Natural killer cell (primary cell): ENCODE measurements around the gene MBD3L2B. TPM values are rescaled to one million over a fixed set of nuclear protein-coding genes. Genes with fewer than 3 reads are reported as not detected.

Source experiments
- ATAC-seq, 3 donors: fragments of 150-1000 bp in 2 of 3; fragments of 200-7000 bp in 1 of 3; cut with Tn5 transposase; 1 replicate in 1 of 3; 2 replicates in 2 of 3; pipeline ENCODE4 v1.10.0; 2021; ENCODE audit warnings: mild to moderate bottlenecking in 2 of 3, moderate library complexity in 2 of 3
- DNase-seq, 2 donors: peaks; one replicate each; pipeline versions ENCODE4 v3.0.0 to v3.0.0-alpha.2; 2013 to 2021; ENCODE audit warnings: mixed read lengths in 1 of 2
- H3K27ac ChIP-seq: one replicate; pipeline ENCODE4 v1.5.1; 2013; ENCODE audit warnings: mild to moderate bottlenecking, low read length
- H3K27me3 ChIP-seq: one replicate; pipeline ENCODE4 v1.6.1; 2013; ENCODE audit warnings: low read length; ENCODE audit not compliant: control insufficient read depth, insufficient read depth
- H3K36me3 ChIP-seq: one replicate; pipeline ENCODE4 v1.6.1; 2013; ENCODE audit warnings: low read length; ENCODE audit not compliant: control insufficient read depth, insufficient read depth
- H3K4me1 ChIP-seq: one replicate; pipeline ENCODE4 v1.6.1; 2013; ENCODE audit warnings: low read length; ENCODE audit not compliant: control insufficient read depth, insufficient read depth
- H3K4me3 ChIP-seq: one replicate; pipeline ENCODE4 v1.5.1; 2013; ENCODE audit warnings: low read length
- H3K9me3 ChIP-seq: one replicate; pipeline ENCODE4 v1.6.1; 2013; ENCODE audit warnings: low read length; ENCODE audit not compliant: control insufficient read depth, insufficient read depth
- H3K27ac Mint-ChIP-seq, 2 donors: one replicate each; pipeline ENCODE4 v1.8.0; 2022; ENCODE audit warnings: mild to moderate bottlenecking in 2 of 2, mixed read lengths in 2 of 2, moderate library complexity in 1 of 2
- H3K27me3 Mint-ChIP-seq, 2 donors: one replicate each; pipeline ENCODE4 v1.8.0; 2022; ENCODE audit warnings: low read depth in 2 of 2, mixed read lengths in 2 of 2
- H3K36me3 Mint-ChIP-seq: one replicate; pipeline ENCODE4 v1.8.0; 2022; ENCODE audit warnings: mixed read lengths
- H3K4me1 Mint-ChIP-seq, 2 donors: one replicate each; pipeline ENCODE4 v1.8.0; 2022; ENCODE audit warnings: mixed read lengths in 2 of 2
- H3K4me3 Mint-ChIP-seq: one replicate; pipeline ENCODE4 v1.8.0; 2022; ENCODE audit warnings: mild to moderate bottlenecking, moderate library complexity, mixed read lengths
- H3K9me3 Mint-ChIP-seq, 2 donors: one replicate each; pipeline ENCODE4 v1.8.0; 2022; ENCODE audit warnings: mixed read lengths in 2 of 2
- CTCF ChIP-seq: fragments of 200-600 bp; IDR thresholded peaks from one replicate; pipeline ENCODE4 v1.8.0; 2022; ENCODE audit warnings: antibody characterized with exemption
- WGBS: methylation state at CpG from one replicate; pipeline ENCODE4 v1.1.7; 2013; ENCODE audit warnings: missing lambda C conversion rate; ENCODE audit not compliant: insufficient coverage; 5-methylcytosine and 5-hydroxymethylcytosine counted together
- intact Hi-C: fragments of 100-400 bp; cut with micrococcal nuclease; formaldehyde crosslinking; loops from one replicate; pipeline ENCODE4 v1.14.2; 2022
- total RNA-seq, 4 donors: library from RNA; stranded (reverse); fragments of 120-200 nt in 1 of 4; gene quantifications; one replicate each; pipeline versions ENCODE4 v1.2.3 to v1.2.4, GENCODE V29; 2013 to 2022

MBD3L2B gene
- total RNA-seq, 3 donors from 2014 or later (not counting 1 experiment from before 2014, with no cell fraction given) = not detected

- Mint-ChIP-seq H3K4me3 (no peak overlapping the region), H3K4me1 (peaks cover 0 to 8% of the 10 kb centered on the region in 2 donors), H3K9me3 (no peaks in the 10 kb centered on the region), H3K27me3 (peaks cover 0 to 7% of the 10 kb centered on the region in 2 donors), H3K36me3 (no peaks in the 10 kb centered on the region), H3K27ac (no peak overlapping the region)
- TF ChIP-seq CTCF = no peak
- Histone ChIP-seq H3K27ac (peak overlapping the region; percentile 42), H3K4me3 (no peak overlapping the region), H3K36me3 (no peaks in the 10 kb centered on the region), H3K9me3 (no peaks in the 10 kb centered on the region), H3K4me1 (peaks cover 27% of the 10 kb centered on the region), H3K27me3 (no peaks in the 10 kb centered on the region)
- intact Hi-C loops = no loop called here
- ATAC-seq = peak in 1 of 3 donors; percentile 40
- DNase-seq = no peak
- 90% methylated on average over 8 of the region's 12 CpGs for WGBS
Observed at GRCh38 chr19:7010722-7011593, 10.3 kb downstream of the MBD3L2B start.

GRCh38 chr19:7007859-7008258, 13.4 kb downstream of the MBD3L2B start:
- Mint-ChIP-seq H3K27me3 (peaks cover 0 to 7% of the 10 kb centered on the region in 2 donors), H3K36me3 (no peaks in the 10 kb centered on the region), H3K27ac (no peak overlapping the region), H3K4me1 (peaks cover 0 to 8% of the 10 kb centered on the region in 2 donors), H3K4me3 (no peak overlapping the region), H3K9me3 (no peaks in the 10 kb centered on the region)
- no peak for DNase-seq
- no peak for ATAC-seq
- no peak overlapping the region for H3K27ac ChIP-seq
- 57% methylated on average over 4 of the region's 4 CpGs for WGBS
- TF ChIP-seq CTCF = no peak
- no peaks in the 10 kb centered on the region for H3K36me3 ChIP-seq
- H3K27me3 ChIP-seq = no peaks in the 10 kb centered on the region
- H3K9me3 ChIP-seq = no peaks in the 10 kb centered on the region
- intact Hi-C loops = no loop called here
- no peak overlapping the region for H3K4me3 ChIP-seq
- H3K4me1 ChIP-seq = peaks cover 18% of the 10 kb centered on the region

GRCh38 chr19:7006135-7006704, 15.0 kb downstream of the MBD3L2B start:
- 90% methylated on average over 11 of the region's 11 CpGs for WGBS
- H3K27ac ChIP-seq = no peak overlapping the region
- DNase-seq (no peak), ATAC-seq (no peak)
- H3K27me3 ChIP-seq = no peaks in the 10 kb centered on the region
- Mint-ChIP-seq H3K4me3 (no peak overlapping the region), H3K27ac (no peak overlapping the region), H3K4me1 (peaks cover 0 to 8% of the 10 kb centered on the region in 2 donors), H3K27me3 (peaks cover 0 to 10% of the 10 kb centered on the region in 2 donors), H3K36me3 (no peaks in the 10 kb centered on the region), H3K9me3 (no peaks in the 10 kb centered on the region)
- H3K4me3 ChIP-seq = no peak overlapping the region
- H3K9me3 ChIP-seq = no peaks in the 10 kb centered on the region
- no peaks in the 10 kb centered on the region for H3K36me3 ChIP-seq
- intact Hi-C loops = no loop called here
- TF ChIP-seq CTCF = no peak
- H3K4me1 ChIP-seq = peaks cover 15% of the 10 kb centered on the region
